Thoracic aorta (tissue), 2 donors: ENCODE measurements around the gene MBD5. TPM values are rescaled to one million over a fixed set of nuclear protein-coding genes. Genes with fewer than 3 reads are reported as not detected.
A peak's percentile ranks its signal among the peaks of the same experiment; 100 is the strongest.

Experiments used
- ATAC-seq: fragments of 150-250 bp; one replicate; pipeline ENCODE4 v1.8.0; 2017; ENCODE audit warnings: low read depth; ENCODE audit not compliant: insufficient number of reproducible peaks, low FRiP score
- DNase-seq: peaks from one replicate; pipeline ENCODE4 v3.0.0-alpha.2; 2020; ENCODE audit warnings: low spot score
- H3K27ac ChIP-seq, 2 donors: fragments of 200-600 bp; sonication (generic); 1 replicate in 1 of 2; 2 replicates in 1 of 2; pipeline ENCODE4 v1.5.1; 2016; ENCODE audit warnings: mild to moderate bottlenecking in 2 of 2, moderate library complexity in 2 of 2
- H3K27me3 ChIP-seq: fragments of 200-600 bp; sonication (generic); replicated peaks from 2 replicates; pipeline ENCODE4 v1.6.0; 2016; ENCODE audit warnings: mild to moderate bottlenecking; ENCODE audit not compliant: insufficient read depth
- H3K36me3 ChIP-seq: fragments of 200-600 bp; sonication (generic); one replicate; pipeline ENCODE4 v1.5.1; 2016
- H3K4me1 ChIP-seq, 2 donors: fragments of 200-600 bp; sonication (generic); 1 replicate in 1 of 2; 2 replicates in 1 of 2; pipeline versions ENCODE4 v1.5.1 to v1.6.0; 2016; ENCODE audit warnings: low read depth in 2 of 2, mild to moderate bottlenecking in 1 of 2; ENCODE audit not compliant: control insufficient read depth in 1 of 2
- H3K4me3 ChIP-seq: fragments of 200-600 bp; sonication (generic); 2 replicates; pipeline ENCODE4 v1.5.1; 2016; ENCODE audit warnings: mild to moderate bottlenecking
- H3K9me3 ChIP-seq: fragments of 200-600 bp; sonication (generic); 2 replicates; pipeline ENCODE4 v1.5.1; 2016
- total RNA-seq, 2 donors: library from RNA; depleted of rRNA; stranded (reverse); fragments of >200 nt; gene quantifications; one replicate each; pipeline versions ENCODE4 v1.1.0 to v1.2.3, GENCODE V29; 2016
- TF ChIP-seq, protein P1 (sequence below): fragments of 200-600 bp; sonication (generic); IDR thresholded peaks from one replicate; pipeline ENCODE4 v1.5.1; 2019; ENCODE audit warnings: antibody characterized with exemption

The MBD5 gene
- total RNA-seq, 2 donors from 2014 or later, result 35.1 to 50.3 TPM

DNA sequence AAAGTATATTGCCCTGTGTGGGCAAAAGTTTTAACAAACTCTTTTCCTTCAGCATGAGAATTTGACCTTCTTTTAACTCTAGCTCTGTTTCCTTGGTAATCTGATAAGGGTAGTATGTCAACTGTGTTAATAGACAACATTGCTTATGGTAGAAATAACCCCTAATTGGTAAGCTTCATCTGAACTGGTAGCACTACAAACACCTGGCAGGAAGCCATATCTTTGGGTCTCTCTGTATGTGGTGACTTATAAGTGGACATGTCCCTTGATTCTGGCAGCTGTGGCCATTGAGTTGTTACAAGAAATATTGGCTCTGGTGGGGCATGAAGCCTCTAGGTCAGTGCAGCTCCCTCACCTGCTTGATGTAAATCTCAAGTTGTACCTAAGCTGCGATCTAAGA lies 46.9 kb downstream of the MBD5 start:
- H3K4me3 ChIP-seq, result no peak overlapping the region
- H3K4me1 ChIP-seq, result no peaks in the 10 kb centered on the region
- H3K27me3 ChIP-seq, result no peaks in the 10 kb centered on the region
- H3K9me3 ChIP-seq, result no peaks in the 10 kb centered on the region
- DNase-seq, result no peak
- TF ChIP-seq, protein P1, sequence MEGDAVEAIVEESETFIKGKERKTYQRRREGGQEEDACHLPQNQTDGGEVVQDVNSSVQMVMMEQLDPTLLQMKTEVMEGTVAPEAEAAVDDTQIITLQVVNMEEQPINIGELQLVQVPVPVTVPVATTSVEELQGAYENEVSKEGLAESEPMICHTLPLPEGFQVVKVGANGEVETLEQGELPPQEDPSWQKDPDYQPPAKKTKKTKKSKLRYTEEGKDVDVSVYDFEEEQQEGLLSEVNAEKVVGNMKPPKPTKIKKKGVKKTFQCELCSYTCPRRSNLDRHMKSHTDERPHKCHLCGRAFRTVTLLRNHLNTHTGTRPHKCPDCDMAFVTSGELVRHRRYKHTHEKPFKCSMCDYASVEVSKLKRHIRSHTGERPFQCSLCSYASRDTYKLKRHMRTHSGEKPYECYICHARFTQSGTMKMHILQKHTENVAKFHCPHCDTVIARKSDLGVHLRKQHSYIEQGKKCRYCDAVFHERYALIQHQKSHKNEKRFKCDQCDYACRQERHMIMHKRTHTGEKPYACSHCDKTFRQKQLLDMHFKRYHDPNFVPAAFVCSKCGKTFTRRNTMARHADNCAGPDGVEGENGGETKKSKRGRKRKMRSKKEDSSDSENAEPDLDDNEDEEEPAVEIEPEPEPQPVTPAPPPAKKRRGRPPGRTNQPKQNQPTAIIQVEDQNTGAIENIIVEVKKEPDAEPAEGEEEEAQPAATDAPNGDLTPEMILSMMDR, result no peak
- no peaks in the 10 kb centered on the region for H3K36me3 ChIP-seq
- no peak for ATAC-seq
- H3K27ac ChIP-seq, result no peak overlapping the region

DNA sequence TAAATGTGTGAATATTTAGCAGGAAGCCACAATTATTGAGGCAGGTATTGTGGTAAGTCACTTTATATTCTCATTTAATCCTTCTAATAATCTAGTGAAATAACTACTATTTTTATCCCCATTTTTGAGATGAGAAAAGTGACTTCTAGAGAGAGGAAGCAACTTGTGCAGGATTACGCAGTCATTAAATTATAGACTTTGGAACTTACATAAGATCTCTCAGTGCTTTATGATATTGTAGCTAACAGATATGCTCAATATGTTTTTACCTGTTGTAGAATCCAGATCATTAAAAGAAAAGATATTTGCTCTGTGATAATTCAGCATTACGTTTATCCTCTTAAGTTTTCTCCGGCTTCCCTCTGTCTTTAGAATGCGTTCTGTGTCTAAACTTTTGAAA lies 50.5 kb downstream of the MBD5 start:
- Histone ChIP-seq H3K4me1 (no peaks in the 10 kb centered on the region), H3K27me3 (no peaks in the 10 kb centered on the region), H3K36me3 (no peaks in the 10 kb centered on the region), H3K9me3 (no peaks in the 10 kb centered on the region), H3K27ac (no peak overlapping the region), H3K4me3 (no peak overlapping the region)
- TF ChIP-seq, protein P1, result no peak
- DNase-seq, result no peak
- ATAC-seq, result no peak

DNA sequence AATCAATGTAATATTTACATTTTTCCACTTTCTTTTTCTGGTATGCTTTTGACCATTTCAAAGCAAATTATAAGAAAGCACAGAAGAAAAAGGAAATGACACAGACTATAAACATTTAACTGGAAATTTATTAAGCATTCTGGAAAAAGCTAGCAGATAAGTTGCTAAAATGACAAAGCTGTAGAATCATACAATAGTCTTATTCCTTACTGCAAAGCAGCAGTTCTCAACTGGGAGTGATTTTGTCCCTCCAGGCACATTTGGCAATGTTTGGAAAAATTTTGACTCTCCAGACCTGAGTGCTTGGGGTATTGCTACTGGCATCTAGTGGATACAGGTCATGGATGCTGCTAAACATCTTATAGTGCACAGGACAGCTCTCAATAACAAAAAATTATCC lies 75.1 kb downstream of the MBD5 start:
- no peak overlapping the region for H3K4me3 ChIP-seq
- H3K27me3 ChIP-seq, result no peaks in the 10 kb centered on the region
- DNase-seq (no peak), ATAC-seq (no peak)
- H3K36me3 ChIP-seq, result no peaks in the 10 kb centered on the region
- TF ChIP-seq, protein P1, result no peak
- no peak overlapping the region for H3K27ac ChIP-seq
- no peaks in the 10 kb centered on the region for H3K9me3 ChIP-seq
- no peaks in the 10 kb centered on the region for H3K4me1 ChIP-seq

- TF ChIP-seq, protein P1, result no peak
- Histone ChIP-seq H3K36me3 (no peaks in the 10 kb centered on the region), H3K27me3 (no peaks in the 10 kb centered on the region), H3K27ac (peak overlapping the region in 1 of 2 donors; percentile 9), H3K9me3 (no peaks in the 10 kb centered on the region), H3K4me3 (no peak overlapping the region), H3K4me1 (peaks cover 8 to 11% of the 10 kb centered on the region in 2 donors)
- ATAC-seq, result no peak
- DNase-seq, result no peak
Observed at GRCh38 chr2:148102641-148103040, 81.8 kb downstream of the MBD5 start.

DNA sequence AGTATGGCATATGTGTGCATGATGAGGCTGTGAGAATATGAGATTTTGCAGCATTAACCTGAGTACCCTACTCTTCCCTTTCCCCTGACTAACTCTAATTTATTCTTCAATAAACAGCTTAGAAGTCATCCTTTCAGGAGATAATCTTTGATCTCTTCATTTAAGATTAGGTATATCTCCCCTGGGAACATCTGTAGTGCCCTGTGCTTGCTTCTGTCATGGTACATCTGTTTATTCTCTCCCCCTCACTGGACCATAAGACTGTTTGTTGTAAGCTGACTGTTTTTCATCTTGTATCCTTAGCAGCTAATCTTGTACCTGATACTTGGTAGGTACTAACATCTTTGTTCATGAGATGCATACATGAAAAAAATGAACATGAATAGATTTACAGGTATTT lies 83.1 kb downstream of the MBD5 start:
- Histone ChIP-seq H3K9me3 (no peaks in the 10 kb centered on the region), H3K4me1 (peaks cover 8 to 11% of the 10 kb centered on the region in 2 donors), H3K36me3 (no peaks in the 10 kb centered on the region), H3K27me3 (no peaks in the 10 kb centered on the region), H3K27ac (no peak overlapping the region), H3K4me3 (no peak overlapping the region)
- no peak for DNase-seq
- no peak for ATAC-seq
- TF ChIP-seq, protein P1, result no peak
